ENCODE data around the gene TACC2. TPM values are rescaled to one million over a fixed set of nuclear protein-coding genes. Genes with fewer than 3 reads are reported as not detected.

The TACC2 gene
- total RNA-seq, 2 experiments from 2014 or later: not detected

DNA sequence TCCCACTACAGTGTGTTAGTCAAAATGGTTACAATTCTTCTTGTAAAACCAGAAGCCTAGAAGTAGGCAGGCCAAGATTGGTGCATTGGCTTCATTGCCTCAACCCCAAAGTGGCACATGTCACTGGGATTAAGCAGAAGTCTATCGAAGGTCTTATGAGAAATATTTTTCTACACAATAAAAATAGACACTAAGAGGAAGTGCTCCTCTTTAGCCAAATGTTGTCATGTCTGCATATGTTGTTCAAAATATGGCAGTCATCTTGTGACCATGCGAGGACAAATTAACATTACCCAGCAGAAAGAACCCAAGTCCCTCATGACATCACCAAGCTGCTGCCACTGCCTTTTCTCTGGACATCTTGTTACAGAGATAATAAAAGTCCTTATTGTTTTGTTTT is 7.6 kb upstream of the TACC2 start:
- Histone ChIP-seq H3K36me3 (ENCODE audit: insufficient read depth, low read length) (no peaks in the 10 kb centered on the region), H3K4me3 (ENCODE audit: low read depth, low read length, poor library complexity, severe bottlenecking) (no peak overlapping the region), H3K4me2 (ENCODE audit: low read length) (no peak overlapping the region), H2AFZ (ENCODE audit: low read length) (no peak overlapping the region), H3K27ac (ENCODE audit: low read depth, low read length, poor library complexity, severe bottlenecking) (no peak overlapping the region), H3K4me1 (ENCODE audit: insufficient read depth, low read length, poor library complexity, severe bottlenecking) (no peaks in the 10 kb centered on the region), H3K79me2 (ENCODE audit: insufficient read depth, low read depth, low read length) (no peaks in the 10 kb centered on the region), H4K20me1 (ENCODE audit: insufficient read depth, low read length) (no peaks in the 10 kb centered on the region), H3K9me3 (ENCODE audit: low read length) (peaks cover 7% of the 10 kb centered on the region), H3K9me2 (ENCODE audit: insufficient read depth, low read length) (no peaks in the 10 kb centered on the region)
- POLR2A ChIA-PET: no interaction called here
- TF ChIP-seq EZH2phosphoT487 (IDR thresholded peaks at IDR 0.05; ENCODE audit: borderline replicate concordance, low read depth, low read length): no peak
- no TSS peak for BruUV-seq (replicated peaks)
- CTCF ChIA-PET (ENCODE audit: unreplicated experiment): no interaction called here
- intact Hi-C loops (cut with micrococcal nuclease; ENCODE audit: unreplicated experiment): no loop called here
- DNase-seq (ENCODE audit: low spot score): no peak

DNA sequence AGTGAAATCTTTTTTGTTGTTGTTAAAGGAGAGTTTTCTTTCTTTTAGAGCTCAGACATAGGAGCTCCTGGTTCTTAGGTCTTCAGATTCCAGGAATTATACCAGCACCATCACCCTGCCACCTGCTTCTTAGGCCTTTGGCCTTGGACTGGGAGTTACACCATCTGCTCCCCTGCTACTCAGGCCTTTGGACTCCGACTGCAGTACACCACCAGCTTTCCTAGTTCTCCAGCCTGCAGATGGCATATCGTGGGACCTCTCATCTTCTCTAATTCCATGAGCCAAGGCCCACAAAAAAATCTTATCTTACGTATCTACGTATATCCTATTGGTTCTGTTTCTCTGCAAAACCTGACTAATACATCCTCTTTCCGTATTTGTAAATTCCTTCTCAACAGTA is 5.1 kb upstream of the TACC2 start:
- Histone ChIP-seq H3K9me3 (ENCODE audit: low read length) (no peaks in the 10 kb centered on the region), H3K4me1 (ENCODE audit: insufficient read depth, low read length, poor library complexity, severe bottlenecking) (no peaks in the 10 kb centered on the region), H2AFZ (ENCODE audit: low read length) (no peak overlapping the region), H3K79me2 (ENCODE audit: insufficient read depth, low read depth, low read length) (no peaks in the 10 kb centered on the region), H3K9me2 (ENCODE audit: insufficient read depth, low read length) (no peaks in the 10 kb centered on the region), H4K20me1 (ENCODE audit: insufficient read depth, low read length) (no peaks in the 10 kb centered on the region), H3K27ac (ENCODE audit: low read depth, low read length, poor library complexity, severe bottlenecking) (no peak overlapping the region), H3K4me3 (ENCODE audit: low read depth, low read length, poor library complexity, severe bottlenecking) (no peak overlapping the region), H3K36me3 (ENCODE audit: insufficient read depth, low read length) (no peaks in the 10 kb centered on the region), H3K4me2 (ENCODE audit: low read length) (no peak overlapping the region)
- TF ChIP-seq, protein P1, sequence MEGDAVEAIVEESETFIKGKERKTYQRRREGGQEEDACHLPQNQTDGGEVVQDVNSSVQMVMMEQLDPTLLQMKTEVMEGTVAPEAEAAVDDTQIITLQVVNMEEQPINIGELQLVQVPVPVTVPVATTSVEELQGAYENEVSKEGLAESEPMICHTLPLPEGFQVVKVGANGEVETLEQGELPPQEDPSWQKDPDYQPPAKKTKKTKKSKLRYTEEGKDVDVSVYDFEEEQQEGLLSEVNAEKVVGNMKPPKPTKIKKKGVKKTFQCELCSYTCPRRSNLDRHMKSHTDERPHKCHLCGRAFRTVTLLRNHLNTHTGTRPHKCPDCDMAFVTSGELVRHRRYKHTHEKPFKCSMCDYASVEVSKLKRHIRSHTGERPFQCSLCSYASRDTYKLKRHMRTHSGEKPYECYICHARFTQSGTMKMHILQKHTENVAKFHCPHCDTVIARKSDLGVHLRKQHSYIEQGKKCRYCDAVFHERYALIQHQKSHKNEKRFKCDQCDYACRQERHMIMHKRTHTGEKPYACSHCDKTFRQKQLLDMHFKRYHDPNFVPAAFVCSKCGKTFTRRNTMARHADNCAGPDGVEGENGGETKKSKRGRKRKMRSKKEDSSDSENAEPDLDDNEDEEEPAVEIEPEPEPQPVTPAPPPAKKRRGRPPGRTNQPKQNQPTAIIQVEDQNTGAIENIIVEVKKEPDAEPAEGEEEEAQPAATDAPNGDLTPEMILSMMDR (conservative IDR thresholded peaks at IDR 0.05; ENCODE audit: low read length): no peak
- no peak for TF ChIP-seq EZH2phosphoT487 (IDR thresholded peaks at IDR 0.05; ENCODE audit: borderline replicate concordance, low read depth, low read length)
- no peak for DNase-seq (ENCODE audit: low spot score)
- intact Hi-C loops (cut with micrococcal nuclease; ENCODE audit: unreplicated experiment): no loop called here
- POLR2A ChIA-PET: no interaction called here
- CTCF ChIA-PET (ENCODE audit: unreplicated experiment): no interaction called here
- no TSS peak for BruUV-seq (replicated peaks)

DNA sequence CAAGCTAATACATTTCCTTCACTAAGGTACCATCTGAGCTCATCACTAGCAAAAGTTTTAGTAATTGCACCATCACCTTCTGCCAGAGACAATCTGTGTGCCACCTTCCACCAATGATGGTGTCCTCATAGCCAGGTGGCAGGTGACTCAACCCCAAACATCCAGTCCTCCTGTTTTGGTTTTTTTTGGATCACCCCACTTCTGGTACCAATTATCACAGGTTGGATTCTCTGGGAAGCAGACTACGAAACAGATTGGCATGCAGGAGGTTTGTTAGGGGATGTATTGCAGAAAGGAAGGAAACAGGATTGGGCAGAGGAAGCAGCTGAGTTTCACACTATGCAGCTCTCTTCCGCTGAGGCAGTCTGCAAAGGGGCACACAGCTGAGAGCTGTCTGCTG is 4.5 kb upstream of the TACC2 start:
- H3K4me1 ChIP-seq (ENCODE audit: insufficient read depth, low read length, poor library complexity, severe bottlenecking): no peaks in the 10 kb centered on the region
- no peaks in the 10 kb centered on the region for H3K79me2 ChIP-seq (ENCODE audit: insufficient read depth, low read depth, low read length)
- no peaks in the 10 kb centered on the region for H3K36me3 ChIP-seq (ENCODE audit: insufficient read depth, low read length)
- no TSS peak for BruUV-seq (replicated peaks)
- no peaks in the 10 kb centered on the region for H4K20me1 ChIP-seq (ENCODE audit: insufficient read depth, low read length)
- no peak for DNase-seq (ENCODE audit: low spot score)
- H3K27ac ChIP-seq (ENCODE audit: low read depth, low read length, poor library complexity, severe bottlenecking): no peak overlapping the region
- no peak overlapping the region for H2AFZ ChIP-seq (ENCODE audit: low read length)
- intact Hi-C loops (cut with micrococcal nuclease; ENCODE audit: unreplicated experiment): no loop called here
- TF ChIP-seq, protein P1 (conservative IDR thresholded peaks at IDR 0.05; ENCODE audit: low read length): no peak
- no peak for TF ChIP-seq EZH2phosphoT487 (IDR thresholded peaks at IDR 0.05; ENCODE audit: borderline replicate concordance, low read depth, low read length)
- H3K9me3 ChIP-seq (ENCODE audit: low read length): no peaks in the 10 kb centered on the region
- POLR2A ChIA-PET: no interaction called here
- CTCF ChIA-PET (ENCODE audit: unreplicated experiment): no interaction called here
- no peak overlapping the region for H3K4me3 ChIP-seq (ENCODE audit: low read depth, low read length, poor library complexity, severe bottlenecking)
- H3K4me2 ChIP-seq (ENCODE audit: low read length): no peak overlapping the region
- no peaks in the 10 kb centered on the region for H3K9me2 ChIP-seq (ENCODE audit: insufficient read depth, low read length)

Data from OCI-LY7 (cell line).